A549 treated with ZK216348 at 1 μM for 4 hours (cell line): ENCODE measurements around the gene RIC8A. TPM values are rescaled to one million over a fixed set of nuclear protein-coding genes. Genes with fewer than 3 reads are reported as not detected.

Experiments used
- total RNA-seq: library from RNA; stranded (reverse); fragments of 200-300 nt; extraction: Qiagen RNA extraction; gene quantifications from 5 replicates; pipeline ENCODE4 v1.2.3, GENCODE V29; 2022; ENCODE audit warnings: low read depth

RIC8A gene
- total RNA-seq: 101 to 126 TPM (median 120 TPM) in 5 replicates

DNA sequence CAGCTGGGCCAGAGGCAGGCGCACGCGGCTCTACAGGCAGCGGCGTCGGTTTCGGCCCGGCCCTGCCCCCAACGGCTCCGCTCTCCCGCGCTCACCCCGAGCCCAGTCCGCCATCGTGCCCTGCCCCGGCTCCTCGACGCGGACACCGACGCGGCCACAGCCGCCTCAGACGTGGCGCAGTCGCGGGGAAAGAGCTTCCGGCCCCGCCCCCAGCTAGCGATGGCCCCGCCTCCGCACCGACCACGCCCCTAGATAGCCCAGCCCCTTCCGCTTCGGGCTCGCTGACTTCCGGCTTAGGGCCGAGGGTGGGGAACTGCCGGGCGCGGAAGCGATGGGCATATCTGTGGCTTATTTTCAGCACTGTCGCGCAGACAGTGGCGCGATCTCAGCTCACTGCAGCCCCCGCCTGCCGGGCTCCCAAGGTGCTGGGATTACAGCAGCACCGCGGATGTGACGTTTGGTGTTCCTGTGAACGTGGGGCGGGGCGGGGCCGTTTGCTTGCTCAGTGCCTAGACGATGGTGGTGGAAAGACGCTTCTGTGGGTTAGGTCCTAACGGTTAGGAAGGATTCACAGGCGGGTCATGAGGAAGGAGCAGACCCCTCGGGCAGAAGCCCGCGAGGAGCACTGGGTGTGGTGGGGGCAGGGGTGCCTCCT is at the start of gene RIC8A, which contains the start of gene BET1L:
Gene RIC8A (plus strand): TSS at position 501 of the 655 bp plus-strand sequence. CDS start 1,147 bp downstream, outside the sequence.
Gene BET1L (minus strand): TSS at position 192 of the 655 bp plus-strand sequence. CDS start 78 bp downstream, at position 114.

GRCh38 chr11:192674-193128 is 14.8 kb upstream of the RIC8A start, which contains the start of gene SCGB1C1:
TSS of gene SCGB1C1 (plus strand) at chr11:193078. CDS start at chr11:193100, 22 bp downstream.

GRCh38 chr11:235997-236773 is 28.7 kb downstream of the RIC8A start, which contains the start of gene SIRT3:
TSS of gene SIRT3 (minus strand) at chr11:236342. CDS start at chr11:236328, 14 bp downstream.

DNA sequence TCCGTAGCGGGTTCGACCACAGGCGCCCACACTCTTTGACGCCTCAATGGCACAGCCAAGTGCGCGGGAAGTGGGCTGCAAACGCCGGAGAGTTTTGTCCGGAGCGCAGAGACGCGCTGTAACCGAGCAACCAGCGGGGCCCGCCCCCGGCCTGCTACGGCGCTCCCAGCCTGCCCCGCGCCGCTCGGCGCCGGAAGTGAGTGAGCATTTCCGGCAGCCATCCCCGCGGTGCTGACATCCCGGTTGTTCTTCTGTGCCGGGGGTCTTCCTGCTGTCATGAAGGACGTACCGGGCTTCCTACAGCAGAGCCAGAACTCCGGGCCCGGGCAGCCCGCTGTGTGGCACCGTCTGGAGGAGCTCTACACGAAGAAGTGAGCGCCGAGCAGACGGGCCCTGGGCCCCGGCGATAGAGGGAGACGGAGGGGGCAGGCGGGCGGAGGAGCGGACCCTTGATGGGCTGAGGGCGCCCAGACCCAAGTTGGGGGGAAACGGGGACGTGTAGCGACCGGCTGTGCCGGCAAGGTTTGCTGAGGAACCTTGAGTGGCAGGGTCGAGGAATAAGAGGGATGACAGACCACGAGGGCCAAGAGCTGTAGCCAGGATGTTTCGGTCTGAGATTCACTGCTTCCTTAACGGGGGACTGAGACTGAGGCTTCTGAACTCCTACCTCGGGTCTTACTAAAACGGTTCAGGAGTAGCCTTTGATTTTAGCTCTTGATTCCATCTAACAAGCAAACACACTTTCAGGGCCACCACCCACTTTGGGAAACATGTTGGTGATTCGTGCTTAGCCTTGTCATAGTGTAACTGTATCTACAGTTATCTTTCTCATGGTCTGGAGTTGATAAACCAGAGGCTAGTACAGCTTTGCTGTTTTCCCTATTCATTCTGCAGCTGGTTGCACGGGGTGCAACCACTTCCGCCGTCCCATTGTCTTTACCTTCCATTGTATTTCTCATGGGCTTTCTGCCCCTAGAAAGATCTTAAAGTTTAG is 29.6 kb downstream of the RIC8A start, which contains the start of gene PSMD13:
Gene PSMD13 (plus strand): TSS at position 203 of the 994 bp plus-strand sequence. CDS start 74 bp downstream, at position 277.

Other genes starting within 250 kb of the RIC8A start
- not detected in 5 replicates for gene SCGB1C1, start 14.6 kb upstream of the RIC8A start, total RNA-seq
- gene BET1L, start 309 bp upstream of the RIC8A start, total RNA-seq: 28.4 to 49.2 TPM (median 46.5 TPM) in 5 replicates
- 17.0 to 20.8 TPM (median 20.4 TPM) in 5 replicates for gene SIRT3, start 28.6 kb downstream of the RIC8A start, total RNA-seq
- gene PSMD13, start 29.3 kb downstream of the RIC8A start, total RNA-seq: 150 to 190 TPM (median 171 TPM) in 5 replicates
- not detected in 5 replicates for gene NLRP6, start 70.7 kb downstream of the RIC8A start, total RNA-seq
- 5.8 to 14.1 TPM (median 10.6 TPM) in 5 replicates for gene PGGHG, start 81.4 kb downstream of the RIC8A start, total RNA-seq
- not detected in 5 replicates for gene IFITM5, start 91.8 kb downstream of the RIC8A start, total RNA-seq
- 54.7 to 70.8 TPM (median 61.4 TPM) in 5 replicates for gene IFITM2, start 100.1 kb downstream of the RIC8A start, total RNA-seq
- gene IFITM1, start 106.3 kb downstream of the RIC8A start, total RNA-seq: 0.26 to 0.53 TPM (median 0.51 TPM) in 3 of 5 replicates, not detected in the others
- 20.3 to 33.7 TPM (median 31.1 TPM) in 5 replicates for gene IFITM3, start 113.2 kb downstream of the RIC8A start, total RNA-seq
- gene B4GALNT4, start 161.8 kb downstream of the RIC8A start, total RNA-seq: 11.3 to 21.7 TPM (median 14.1 TPM) in 5 replicates
- 23.3 to 42.5 TPM (median 38.8 TPM) in 5 replicates for gene PKP3, start 186.5 kb downstream of the RIC8A start, total RNA-seq
- 57.1 to 99.3 TPM (median 83.7 TPM) in 5 replicates for gene SIGIRR, start 207.3 kb downstream of the RIC8A start, total RNA-seq
- gene ANO9, start 234.3 kb downstream of the RIC8A start, total RNA-seq: 0.44 to 1.5 TPM (median 1.1 TPM) in 5 replicates
- gene PTDSS2, start 242.6 kb downstream of the RIC8A start, total RNA-seq: 26.9 to 53.0 TPM (median 47.1 TPM) in 5 replicates